Pons (tissue), 1 donor: Measurements from ENCODE around the gene CELF6.
A peak's percentile ranks its signal among the peaks of the same experiment; 100 is the strongest.

Experiments used
- DNase-seq: peaks from one replicate; pipeline ENCODE4 v3.0.0-alpha.2; 2016; ENCODE audit warnings: low spot score

The CELF6 gene

GRCh38 chr15:72271895-72272212 is 48.1 kb downstream of the CELF6 start:
- peak; percentile 9 for DNase-seq

- DNase-seq, result no peak
Measured at GRCh38 chr15:72271221-72271620, 48.7 kb downstream of the CELF6 start.

GRCh38 chr15:72269739-72270138 is 50.2 kb downstream of the CELF6 start:
- no peak for DNase-seq

GRCh38 chr15:72265031-72265430 is 54.9 kb downstream of the CELF6 start:
- DNase-seq, result no peak

GRCh38 chr15:72252663-72253299 is 67.2 kb downstream of the CELF6 start:
- DNase-seq, result no peak

GRCh38 chr15:72249142-72249810 is 70.7 kb downstream of the CELF6 start:
- DNase-seq, result no peak

- DNase-seq, result no peak
Measured at GRCh38 chr15:72248514-72248913, 71.4 kb downstream of the CELF6 start.

- no peak for DNase-seq
Measured at GRCh38 chr15:72242775-72243370, 77.1 kb downstream of the CELF6 start.

GRCh38 chr15:72239652-72240051 is 80.3 kb downstream of the CELF6 start:
- no peak for DNase-seq

- DNase-seq, result no peak
Measured at GRCh38 chr15:72238586-72238985, 81.4 kb downstream of the CELF6 start.

GRCh38 chr15:72237853-72238224 is 82.1 kb downstream of the CELF6 start:
- DNase-seq, result no peak

- DNase-seq, result peak; percentile 23
Measured at GRCh38 chr15:72237029-72237852, 82.7 kb downstream of the CELF6 start.

GRCh38 chr15:72236381-72237003 is 83.5 kb downstream of the CELF6 start:
- no peak for DNase-seq

GRCh38 chr15:72235298-72235697 is 84.7 kb downstream of the CELF6 start:
- no peak for DNase-seq
